Neural cell (in vitro differentiated cells): ENCODE results near the gene RBM39.

Experiments used
- EP300 ChIP-seq: fragments of 450-650 bp; conservative IDR thresholded peaks from 2 replicates; pipeline ENCODE4 v1.6.1; 2014; ENCODE audit warnings: antibody characterized with exemption, mild to moderate bottlenecking, moderate library complexity; ENCODE audit not compliant: poor library complexity, severe bottlenecking
- POLR2AphosphoS5 ChIP-seq: IDR thresholded peaks from 2 replicates; pipeline ENCODE4 v1.6.1; 2012
- TF ChIP-seq, protein P1 (sequence below): fragments of 450-650 bp; IDR thresholded peaks from 2 replicates; pipeline ENCODE4 v1.5.1; 2014; ENCODE audit warnings: antibody characterized with exemption, mild to moderate bottlenecking, moderate library complexity; ENCODE audit not compliant: poor library complexity, severe bottlenecking
- TF ChIP-seq, protein P2 (sequence below): IDR thresholded peaks from 2 replicates; pipeline ENCODE4 v1.6.1; 2012; ENCODE audit warnings: borderline replicate concordance

DNA sequence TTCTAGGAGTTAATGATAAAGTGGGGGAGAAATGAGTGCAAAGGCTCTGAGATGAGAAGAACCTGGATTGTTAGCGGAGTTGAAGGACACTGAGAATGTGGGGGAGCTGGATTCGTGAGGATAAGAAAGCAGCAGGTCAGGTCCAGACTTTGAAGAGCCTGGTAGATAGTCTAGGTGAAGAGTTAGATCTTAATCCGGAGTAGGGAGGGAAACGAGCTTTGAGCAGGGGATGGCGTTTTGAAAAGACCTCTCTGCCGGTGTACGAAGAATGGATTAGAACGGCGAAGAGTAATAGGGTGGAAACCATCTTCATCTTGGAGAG lies 29.3 kb upstream of the RBM39 start:
- TF ChIP-seq, protein P1, sequence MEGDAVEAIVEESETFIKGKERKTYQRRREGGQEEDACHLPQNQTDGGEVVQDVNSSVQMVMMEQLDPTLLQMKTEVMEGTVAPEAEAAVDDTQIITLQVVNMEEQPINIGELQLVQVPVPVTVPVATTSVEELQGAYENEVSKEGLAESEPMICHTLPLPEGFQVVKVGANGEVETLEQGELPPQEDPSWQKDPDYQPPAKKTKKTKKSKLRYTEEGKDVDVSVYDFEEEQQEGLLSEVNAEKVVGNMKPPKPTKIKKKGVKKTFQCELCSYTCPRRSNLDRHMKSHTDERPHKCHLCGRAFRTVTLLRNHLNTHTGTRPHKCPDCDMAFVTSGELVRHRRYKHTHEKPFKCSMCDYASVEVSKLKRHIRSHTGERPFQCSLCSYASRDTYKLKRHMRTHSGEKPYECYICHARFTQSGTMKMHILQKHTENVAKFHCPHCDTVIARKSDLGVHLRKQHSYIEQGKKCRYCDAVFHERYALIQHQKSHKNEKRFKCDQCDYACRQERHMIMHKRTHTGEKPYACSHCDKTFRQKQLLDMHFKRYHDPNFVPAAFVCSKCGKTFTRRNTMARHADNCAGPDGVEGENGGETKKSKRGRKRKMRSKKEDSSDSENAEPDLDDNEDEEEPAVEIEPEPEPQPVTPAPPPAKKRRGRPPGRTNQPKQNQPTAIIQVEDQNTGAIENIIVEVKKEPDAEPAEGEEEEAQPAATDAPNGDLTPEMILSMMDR: no peak
- TF ChIP-seq EP300 (no peak), POLR2AphosphoS5 (no peak)
- TF ChIP-seq, protein P2, sequence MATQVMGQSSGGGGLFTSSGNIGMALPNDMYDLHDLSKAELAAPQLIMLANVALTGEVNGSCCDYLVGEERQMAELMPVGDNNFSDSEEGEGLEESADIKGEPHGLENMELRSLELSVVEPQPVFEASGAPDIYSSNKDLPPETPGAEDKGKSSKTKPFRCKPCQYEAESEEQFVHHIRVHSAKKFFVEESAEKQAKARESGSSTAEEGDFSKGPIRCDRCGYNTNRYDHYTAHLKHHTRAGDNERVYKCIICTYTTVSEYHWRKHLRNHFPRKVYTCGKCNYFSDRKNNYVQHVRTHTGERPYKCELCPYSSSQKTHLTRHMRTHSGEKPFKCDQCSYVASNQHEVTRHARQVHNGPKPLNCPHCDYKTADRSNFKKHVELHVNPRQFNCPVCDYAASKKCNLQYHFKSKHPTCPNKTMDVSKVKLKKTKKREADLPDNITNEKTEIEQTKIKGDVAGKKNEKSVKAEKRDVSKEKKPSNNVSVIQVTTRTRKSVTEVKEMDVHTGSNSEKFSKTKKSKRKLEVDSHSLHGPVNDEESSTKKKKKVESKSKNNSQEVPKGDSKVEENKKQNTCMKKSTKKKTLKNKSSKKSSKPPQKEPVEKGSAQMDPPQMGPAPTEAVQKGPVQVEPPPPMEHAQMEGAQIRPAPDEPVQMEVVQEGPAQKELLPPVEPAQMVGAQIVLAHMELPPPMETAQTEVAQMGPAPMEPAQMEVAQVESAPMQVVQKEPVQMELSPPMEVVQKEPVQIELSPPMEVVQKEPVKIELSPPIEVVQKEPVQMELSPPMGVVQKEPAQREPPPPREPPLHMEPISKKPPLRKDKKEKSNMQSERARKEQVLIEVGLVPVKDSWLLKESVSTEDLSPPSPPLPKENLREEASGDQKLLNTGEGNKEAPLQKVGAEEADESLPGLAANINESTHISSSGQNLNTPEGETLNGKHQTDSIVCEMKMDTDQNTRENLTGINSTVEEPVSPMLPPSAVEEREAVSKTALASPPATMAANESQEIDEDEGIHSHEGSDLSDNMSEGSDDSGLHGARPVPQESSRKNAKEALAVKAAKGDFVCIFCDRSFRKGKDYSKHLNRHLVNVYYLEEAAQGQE: no peak
